T47D (cell line): ENCODE data around the gene APCDD1L.
A peak's percentile ranks its signal among the peaks of the same experiment; 100 is the strongest.

ENCODE experiments used
- DNase-seq, 2 experiments: peaks; one replicate each; pipeline versions ENCODE4 v3.0.0 to v3.0.0-alpha.2; 2011 to 2012; ENCODE audit warnings: low read depth in 1 of 2, low spot score in 1 of 2
- JUND ChIP-seq: IDR thresholded peaks from 2 replicates; pipeline ENCODE4 v1.6.1; 2012; ENCODE audit warnings: low read depth
- in situ Hi-C: cut with HindIII; loops from 2 replicates; pipeline ENCODE4 v1.10.0; 2016; ENCODE audit warnings: low sequenced_read_pairs, low pct_unique_long_range_greater_than_20kb

Gene APCDD1L

DNA sequence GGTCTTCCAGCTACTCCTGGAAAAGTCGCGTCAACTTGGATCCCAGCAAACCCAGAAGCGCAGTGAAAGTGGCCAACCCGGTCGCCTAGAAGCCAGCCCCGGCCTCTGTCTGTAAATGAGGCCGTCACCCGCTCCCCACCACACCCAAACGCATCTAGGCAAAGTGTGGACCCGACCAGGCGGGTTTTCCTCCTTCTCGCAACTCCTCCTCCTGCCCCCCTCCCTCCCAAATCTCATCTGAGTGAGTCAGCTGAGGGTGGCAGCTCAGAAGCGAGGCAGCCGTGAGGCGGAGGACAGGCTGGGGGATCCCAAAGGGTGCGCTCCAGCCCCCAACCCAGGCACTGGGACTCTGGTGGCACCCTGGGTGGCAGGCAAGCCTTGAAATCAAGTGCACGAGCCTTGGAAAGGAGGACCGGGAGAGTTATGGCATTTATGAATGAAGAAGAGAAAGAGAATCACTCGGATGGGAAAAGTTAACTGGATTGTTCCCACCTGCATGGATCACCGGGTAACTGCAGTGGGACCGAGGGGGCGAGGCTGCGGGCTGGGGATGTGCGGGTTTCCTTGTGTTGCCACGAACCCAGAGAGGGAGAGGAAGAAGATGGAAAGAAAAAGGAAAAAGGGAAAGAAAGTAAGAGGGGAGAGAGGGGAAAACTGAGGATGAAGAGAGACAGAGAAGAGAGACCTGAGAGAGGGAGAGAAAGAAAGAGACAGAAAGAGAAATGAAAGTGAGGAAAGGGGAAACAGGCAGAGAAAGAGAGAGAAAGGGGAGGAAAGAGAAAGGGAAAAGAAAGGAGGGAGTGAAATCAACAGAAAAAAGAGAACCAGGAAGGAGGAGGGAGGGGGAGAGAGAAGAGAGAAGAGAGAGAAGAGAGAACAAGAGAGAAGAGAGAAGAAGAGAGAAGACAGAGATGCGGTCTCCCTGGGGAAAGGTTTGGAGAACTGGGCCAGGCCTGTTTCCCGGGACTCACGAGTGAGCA, at the start of gene APCDD1L:
Gene APCDD1L, minus strand, starts transcription at position 167 of the 980 bp plus-strand sequence. CDS start 692 bp downstream, outside the sequence.
- TF ChIP-seq JUND = no peak
- in situ Hi-C loops = no loop called here
- DNase-seq = peak in 1 of 2 experiments; percentile 29

DNA sequence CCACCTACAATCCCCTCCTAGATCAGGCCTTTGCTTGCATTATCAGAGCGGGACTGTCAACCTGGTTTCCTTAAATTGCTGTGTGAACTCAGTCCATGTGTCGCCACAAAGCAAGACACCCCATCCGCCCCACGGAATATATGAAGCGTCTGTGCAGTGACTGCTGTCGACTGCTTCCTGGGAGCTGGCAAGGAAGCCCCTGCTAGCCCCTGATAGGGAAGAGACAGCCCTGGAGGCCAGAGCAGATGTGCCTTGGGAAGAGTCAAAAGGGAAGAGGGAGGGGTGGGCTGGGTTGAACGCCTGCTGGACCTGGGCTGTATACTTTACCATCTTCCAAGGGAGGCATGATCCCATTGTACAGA, 44.1 kb upstream of the APCDD1L start:
- TF ChIP-seq JUND = no peak
- in situ Hi-C loops = no loop called here
- no peak for DNase-seq

DNA sequence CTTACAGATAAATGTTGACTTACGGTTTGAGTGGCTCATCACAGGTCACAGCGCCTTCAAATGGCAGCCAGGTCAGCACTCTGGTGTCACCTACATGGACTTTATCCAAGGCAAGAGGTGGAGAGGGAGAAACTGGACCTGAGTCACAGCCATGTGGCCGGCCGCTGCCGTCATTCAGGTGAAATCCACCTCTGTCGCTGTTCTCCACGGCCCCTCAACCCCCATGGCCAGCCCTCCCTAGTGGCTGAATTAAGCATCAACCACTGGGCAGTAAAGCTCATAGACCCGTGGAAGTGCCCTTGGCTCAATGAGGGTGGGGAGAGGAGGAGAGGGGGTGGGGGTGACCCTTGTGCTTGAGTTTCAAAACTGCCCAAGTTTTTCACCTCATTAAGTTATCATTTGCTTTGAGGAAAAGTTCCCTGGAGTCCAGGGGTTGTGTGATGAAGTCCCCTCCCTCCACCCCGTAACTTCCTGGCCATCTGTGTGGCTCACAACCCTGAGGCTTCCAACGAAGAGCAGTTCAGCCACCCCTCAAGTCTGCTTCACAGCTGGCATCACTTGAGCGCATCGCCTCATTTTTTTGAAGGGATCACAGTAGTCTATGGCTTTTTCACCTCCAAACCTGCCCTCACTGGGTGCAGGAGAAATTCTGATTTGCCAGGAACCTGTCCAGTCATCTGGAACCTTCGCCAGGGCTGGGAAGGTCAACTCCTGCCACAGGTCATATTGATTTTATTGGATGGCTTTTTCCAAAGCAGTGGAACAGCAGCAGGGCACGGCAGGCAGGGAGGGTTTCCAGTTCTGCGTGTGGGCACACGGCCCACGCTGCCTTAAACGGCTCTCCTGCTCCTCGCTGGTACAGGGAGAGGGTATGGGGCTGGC, 43.5 kb upstream of the APCDD1L start:
- in situ Hi-C loops = no loop called here
- no peak for TF ChIP-seq JUND
- DNase-seq = no peak

DNA sequence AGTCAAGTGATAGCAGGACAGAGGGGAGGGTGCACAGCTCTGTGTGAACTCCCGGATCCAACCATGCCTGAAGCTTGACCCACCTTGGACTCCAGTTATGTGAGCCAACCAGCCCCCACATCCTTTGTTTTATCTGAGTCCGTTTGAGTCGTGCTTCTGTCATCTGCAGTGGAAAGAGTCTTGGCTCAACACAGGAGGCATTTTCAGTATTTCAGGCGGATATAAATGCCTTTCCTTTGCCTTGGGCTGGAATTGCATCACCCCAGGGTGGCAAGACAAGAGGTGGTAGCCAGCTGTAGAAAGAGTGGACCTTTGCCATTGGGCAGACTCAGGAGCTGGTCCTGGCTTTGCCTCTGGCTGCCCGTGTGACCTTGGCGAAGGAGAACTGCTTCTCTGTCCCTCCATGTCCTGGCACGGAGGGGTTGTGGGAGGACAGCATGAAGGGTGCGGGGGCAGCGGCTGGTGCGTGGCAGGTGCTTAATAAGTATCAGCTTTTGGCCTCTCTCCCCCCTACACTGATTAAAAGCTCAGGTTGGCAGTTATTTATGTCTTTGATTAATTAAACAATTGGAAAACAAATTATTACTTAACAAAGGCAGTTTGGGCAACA, 42.6 kb upstream of the APCDD1L start:
- no peak for TF ChIP-seq JUND
- in situ Hi-C loops = no loop called here
- DNase-seq = no peak

DNA sequence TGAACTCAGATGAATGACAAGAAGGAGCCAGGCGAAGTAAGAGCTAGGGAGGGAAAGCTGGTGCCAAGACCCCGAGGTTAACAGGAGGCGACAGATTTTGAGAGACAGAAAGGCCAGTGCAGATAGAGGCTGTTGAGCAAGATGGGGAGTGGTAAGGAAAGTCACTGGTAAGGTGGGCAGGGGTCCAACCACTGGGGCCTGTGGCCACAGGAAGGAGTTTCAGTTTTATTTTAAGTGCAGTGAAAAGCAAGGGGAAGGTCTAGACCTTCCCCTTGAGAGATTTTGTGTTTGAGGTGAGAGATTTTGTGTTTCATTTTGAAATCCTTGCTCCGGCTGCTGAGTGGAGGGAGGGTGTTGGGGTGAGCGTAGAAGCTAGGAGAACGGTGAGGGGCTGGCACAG, 41.8 kb upstream of the APCDD1L start:
- no peak for TF ChIP-seq JUND
- in situ Hi-C loops = no loop called here
- DNase-seq = no peak

DNA sequence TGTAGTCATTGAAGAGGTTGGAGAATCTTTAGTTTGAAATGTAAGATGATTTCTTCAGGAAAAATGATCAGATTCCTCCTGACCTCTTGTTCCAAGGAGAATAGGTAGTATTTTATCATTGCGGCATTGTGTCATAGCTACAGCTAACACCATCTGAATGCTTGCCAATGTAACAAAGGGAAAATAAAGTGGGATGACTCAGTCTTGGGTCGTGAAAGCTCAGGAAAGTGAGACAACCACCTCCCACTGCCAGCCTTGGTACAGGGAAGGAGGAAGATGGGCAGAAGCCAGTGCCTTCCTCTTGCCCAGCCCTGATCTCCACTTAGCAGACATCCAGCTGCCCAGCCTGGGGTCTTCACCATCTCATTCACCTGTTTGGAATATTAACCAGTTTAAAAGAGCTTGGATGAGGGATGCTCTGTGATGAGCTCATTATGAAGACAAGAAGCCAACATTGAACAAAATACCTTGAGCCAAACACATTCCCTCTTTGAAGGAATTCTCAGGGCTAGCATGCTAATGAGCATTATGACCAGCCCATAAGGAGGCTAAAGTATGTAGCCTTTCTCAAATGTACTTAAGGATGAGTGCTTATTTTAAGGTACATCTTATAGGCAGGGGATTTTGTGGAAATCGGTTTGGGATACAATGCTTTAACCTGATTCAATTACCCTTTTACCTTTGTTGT, 40.0 kb upstream of the APCDD1L start:
- no peak for TF ChIP-seq JUND
- in situ Hi-C loops = no loop called here
- DNase-seq = no peak

DNA sequence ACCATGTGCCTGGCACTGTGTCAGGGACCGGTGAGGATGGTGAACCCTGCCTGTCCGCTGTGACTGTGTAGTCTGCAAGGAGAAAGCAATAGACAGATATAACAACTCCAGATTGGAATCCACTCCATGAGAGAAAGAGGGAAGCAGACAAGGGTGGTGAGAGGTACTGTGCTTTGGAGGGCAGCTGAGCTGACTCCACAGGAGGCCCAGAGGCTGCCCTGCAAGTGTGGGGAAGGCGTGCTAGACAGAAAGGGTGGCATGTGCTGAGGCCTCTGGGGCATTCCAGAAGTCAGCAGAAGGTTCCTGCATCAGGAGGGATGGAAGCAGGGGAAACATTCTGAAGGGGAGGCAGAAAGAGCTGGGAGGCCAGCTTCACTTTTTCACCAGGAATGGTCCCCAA, 39.3 kb upstream of the APCDD1L start:
- DNase-seq = no peak
- in situ Hi-C loops = no loop called here
- no peak for TF ChIP-seq JUND

DNA sequence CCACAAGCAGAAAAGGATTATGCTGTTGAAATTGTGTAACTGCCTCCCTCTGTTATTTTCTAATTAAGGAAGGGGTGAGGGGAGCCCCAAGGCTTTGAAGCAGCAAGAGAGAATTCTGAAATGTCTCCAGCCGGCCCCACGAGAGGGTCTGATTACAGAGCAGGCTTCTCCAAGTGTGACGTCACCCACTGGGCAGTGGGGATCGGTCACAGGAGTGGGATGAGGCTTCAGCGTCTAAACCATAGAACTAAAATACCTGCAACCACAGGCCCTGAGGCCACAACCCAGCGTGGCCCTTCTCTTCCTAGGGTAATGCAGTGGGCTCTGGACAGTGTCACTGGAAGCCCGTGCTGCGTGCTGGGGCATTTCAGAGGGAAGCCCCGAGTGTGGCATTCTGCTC, 38.6 kb upstream of the APCDD1L start:
- no peak for TF ChIP-seq JUND
- no peak for DNase-seq
- in situ Hi-C loops = no loop called here

DNA sequence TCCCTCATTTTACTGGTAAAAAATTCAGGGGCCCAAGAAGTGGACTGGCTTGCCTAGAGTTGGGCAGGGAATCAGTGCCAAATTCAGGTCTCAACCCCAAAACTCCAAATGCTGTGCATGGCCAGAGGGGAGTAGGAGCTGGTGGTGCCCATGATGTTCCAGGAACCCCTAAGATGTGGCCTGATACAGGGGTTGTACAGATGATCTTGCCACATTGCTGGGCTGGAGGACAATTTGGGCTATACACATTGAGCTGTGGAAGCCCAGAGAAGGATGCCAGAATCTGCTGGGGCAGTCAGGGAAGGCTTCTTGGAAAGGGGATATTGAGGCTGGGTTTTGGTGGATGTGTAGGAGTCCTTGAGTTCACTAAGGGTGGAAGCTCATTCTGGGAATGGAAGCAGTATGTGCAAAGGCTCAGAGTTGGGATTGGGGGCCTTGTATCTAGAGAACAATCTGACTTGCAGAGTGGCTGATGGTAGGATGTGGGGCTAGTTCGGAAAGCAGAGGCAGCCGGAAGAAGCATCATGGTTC, 38.0 kb upstream of the APCDD1L start:
- TF ChIP-seq JUND = no peak
- in situ Hi-C loops = no loop called here
- no peak for DNase-seq

DNA sequence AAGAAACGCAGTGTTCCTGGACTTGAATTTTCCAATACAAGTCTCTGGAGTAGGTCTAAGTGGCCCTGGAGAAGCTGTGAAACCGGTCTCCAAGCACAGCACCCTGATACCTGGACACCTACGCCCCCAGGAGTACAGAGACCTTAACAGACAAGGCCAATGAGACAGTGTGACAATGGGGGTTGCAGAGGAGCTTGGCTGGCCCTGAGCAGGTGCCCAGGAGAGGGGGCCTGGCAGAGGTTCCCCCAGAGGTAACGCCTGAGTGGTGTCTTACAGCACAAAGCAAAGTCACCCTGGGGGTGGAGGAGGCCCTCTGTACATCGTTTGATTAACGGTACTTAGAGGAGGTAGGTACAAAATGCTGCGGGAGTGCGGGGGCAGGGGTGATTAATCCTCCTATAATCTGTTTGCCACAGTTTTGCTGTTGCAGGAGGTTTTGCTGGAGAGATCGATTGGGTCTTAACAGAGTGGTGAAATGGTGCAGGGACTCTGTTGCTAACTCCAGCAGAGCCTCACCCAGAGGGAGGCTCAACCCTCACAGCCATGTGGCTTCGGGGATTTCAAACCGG, 37.3 kb upstream of the APCDD1L start:
- in situ Hi-C loops = no loop called here
- no peak for TF ChIP-seq JUND
- no peak for DNase-seq

DNA sequence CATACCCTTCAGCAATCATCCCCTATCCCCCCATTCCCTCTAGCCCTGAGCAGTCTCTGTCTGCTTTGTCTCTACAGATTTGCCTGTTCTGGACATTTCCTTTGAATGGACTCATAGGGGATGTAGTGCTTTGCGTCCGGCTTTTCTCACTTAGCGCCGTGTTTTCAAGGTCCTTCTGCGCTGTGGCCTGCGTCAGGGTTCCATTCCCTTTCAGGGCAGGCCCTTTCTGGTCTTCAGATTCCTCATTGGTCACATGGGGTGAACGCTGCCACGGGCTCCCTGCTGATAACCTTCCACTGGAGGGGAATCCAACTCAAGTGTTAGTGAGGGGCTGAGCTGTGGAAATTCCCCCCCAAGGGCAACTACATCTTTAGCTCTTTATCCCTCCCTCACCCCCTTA, 36.4 kb upstream of the APCDD1L start:
- in situ Hi-C loops = no loop called here
- DNase-seq = no peak
- TF ChIP-seq JUND = no peak
